ENCODE results near the gene WAPL. TPM values are rescaled to one million over a fixed set of nuclear protein-coding genes. Genes with fewer than 3 reads are reported as not detected.
"Not testable (repeated sequence)": the region's sequence is repeated elsewhere in the genome, so short reads cannot be mapped to it uniquely, and the experiment has no call there.

The WAPL gene
- total RNA-seq, 1 donor from 2014 or later, result 49.6 TPM

DNA sequence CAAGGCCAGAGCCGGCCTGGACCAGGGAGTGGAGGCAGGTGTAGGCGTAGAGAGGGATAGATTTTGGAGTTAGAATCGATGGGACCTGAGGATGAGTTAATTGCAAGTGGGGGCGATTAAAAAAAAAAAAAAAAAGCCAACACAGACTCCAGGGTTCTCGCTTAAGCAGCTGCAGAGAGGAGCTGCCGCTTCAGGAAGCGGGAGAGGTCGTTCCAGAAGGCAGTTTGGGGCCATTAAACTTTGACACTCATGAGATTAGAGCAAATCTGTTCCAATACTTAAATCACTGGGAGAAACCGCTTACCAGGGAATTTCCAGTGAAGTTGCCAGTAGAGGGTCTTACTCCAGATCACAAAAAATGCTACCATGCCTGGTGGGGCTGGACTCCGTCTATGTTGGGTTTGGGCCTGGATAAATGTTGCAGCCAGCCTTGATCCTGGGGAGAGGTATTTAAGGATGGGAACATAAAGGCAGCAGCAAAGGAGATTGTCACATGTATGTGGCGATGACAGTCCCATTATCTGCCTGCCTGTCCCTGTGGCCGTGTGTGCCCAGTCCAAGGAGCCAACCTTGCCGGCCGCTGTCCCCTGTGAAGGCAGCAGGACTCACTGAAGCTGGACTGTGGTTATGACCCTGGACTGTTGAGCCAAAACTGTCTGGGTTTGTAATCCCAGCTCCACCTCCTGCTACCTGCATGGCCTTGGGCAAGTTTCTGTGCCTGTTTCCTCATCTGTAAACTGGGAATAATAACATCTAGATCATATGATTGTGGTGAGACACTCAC lies 131.1 kb downstream of the WAPL start:
- intact Hi-C loops (cut with micrococcal nuclease), result no loop called here

DNA sequence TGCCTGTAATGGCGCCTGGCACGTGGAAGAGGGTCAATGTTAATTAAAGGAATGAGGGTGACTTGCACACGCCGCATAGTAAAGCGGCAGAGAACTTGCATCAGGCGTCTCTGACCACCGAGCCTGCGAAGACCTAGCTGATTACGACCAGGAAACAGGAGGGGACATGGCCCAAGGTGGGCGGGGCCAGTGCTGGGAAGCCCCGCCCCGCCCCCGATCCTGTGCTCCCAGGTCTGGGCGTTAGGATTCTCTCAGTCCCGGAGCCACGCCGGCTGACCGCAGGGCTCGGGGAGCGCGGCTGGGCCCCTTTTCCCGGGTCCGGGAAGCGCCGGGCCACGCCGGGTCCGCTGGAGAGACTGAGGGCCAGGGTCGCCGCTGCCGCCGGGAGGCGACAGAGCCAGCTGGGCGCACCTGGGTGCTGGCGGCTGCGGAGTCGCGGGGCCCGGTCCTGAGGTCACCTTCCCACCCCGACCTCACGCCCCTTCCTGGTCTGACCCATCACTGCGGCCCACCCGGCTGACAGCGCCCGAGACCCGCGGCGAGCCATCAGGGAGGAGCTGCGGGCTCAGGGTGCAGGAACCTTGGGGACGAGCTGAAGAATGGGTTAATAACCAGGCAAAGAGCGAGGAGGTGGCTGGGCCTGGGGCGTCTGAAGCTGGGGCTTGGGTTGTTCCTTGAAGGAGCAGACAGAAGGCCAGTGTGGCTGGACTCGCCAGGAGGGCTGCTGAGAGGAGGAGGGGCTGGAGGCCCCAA lies 132.0 kb downstream of the WAPL start:
- intact Hi-C loops (cut with micrococcal nuclease), result no loop called here

DNA sequence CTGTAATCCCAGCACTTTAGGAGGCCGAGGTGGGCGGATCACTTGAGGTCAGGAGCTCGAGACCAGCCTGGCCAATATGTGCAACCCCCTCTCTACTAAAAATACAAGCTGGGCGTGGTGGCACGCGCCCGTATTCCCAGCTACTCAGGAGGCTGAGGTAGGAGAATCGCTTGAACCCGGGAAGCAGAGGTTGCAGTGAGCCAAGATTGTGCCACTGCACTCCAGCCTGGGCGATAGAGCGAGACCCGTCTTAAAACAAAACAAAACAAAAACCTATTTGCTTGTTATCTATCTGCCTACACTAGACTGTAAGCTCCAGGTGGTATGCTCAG lies 132.5 kb downstream of the WAPL start:
- intact Hi-C loops (cut with micrococcal nuclease), result not testable (repeated sequence)

DNA sequence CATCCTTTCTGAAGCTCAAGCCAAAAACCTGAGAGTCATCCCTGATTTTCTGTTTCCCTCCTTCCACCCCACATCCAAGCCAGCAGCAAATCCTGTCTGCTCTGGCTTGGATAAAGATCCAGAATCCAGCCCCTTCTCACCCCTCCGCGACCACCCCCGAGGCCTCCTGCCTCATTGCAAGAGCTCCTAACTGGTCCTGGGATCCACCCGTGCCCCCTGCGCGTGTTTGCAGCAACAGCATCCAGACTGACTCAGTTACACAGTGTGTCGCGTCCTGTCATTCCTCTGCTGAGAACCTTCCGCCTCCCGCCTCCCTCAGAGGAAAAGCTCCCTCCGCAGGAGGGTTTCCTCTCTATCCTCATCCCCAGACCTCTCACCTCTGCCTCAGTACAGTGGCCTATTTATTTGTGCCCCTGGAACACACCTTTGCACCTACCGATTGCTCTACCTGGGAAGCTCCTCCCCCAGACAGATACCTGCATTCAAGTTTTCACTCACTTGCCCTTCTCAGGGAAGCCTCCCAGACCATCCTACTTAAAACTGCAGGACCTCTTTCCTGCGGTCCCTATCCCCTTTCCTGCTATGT lies 133.4 kb downstream of the WAPL start:
- intact Hi-C loops (cut with micrococcal nuclease), result no loop called here

DNA sequence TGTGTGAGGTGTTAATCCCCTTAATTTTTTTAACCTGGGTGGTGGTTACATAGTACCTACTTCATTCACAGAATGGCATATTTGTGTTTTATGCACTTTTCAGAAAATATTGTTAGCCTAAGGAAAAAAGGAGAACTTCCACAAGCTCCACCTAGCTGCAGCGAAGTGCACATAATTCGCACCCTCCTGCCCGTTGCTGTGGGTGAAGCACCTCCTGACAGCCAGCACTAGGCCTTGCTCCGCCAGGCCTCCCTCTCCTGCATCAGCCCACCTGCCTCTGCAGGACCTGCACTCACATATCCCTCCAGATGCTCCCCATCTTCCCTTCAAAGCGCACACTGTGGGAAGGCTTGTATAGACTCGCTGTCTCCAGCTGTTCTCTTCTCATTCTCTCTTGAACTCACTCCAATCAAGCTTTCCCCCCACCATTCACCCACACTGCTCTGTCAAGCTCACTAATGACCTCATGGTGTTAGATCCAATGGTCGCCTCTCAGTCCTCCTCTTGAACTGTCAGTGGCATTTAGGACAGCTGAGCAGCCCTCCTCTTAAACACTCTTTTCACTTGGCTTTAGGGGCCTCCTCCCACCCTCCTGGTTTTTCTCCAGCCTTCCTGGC lies 134.3 kb downstream of the WAPL start:
- intact Hi-C loops (cut with micrococcal nuclease), result no loop called here

DNA sequence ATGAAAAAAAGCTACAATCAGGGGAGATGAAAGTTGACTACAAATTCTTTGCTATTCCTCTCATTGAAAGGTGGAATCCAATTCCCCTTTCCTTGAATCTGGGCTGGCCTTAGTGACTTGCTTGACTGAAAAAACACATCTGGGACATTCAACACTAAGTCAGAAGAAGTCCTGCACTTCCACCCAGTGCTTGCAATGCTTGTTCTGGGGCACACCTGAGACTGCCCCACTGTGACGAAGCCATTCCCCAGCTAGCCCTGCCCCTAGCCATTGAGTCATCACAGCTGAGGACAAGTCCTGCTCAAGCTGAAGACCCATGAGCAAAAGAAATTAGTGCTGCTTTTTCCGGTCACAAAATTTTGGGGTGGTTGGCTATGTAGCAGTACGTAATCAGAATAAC lies 135.8 kb downstream of the WAPL start:
- intact Hi-C loops (cut with micrococcal nuclease), result no loop called here

Other genes with a start within 250 kb of the WAPL start
- gene GRID1, start 155.0 kb downstream of the WAPL start, total RNA-seq, result not detected in 2 replicates
- gene OPN4, start 132.8 kb upstream of the WAPL start, total RNA-seq, result not detected in 2 replicates
- 0.05 TPM in 1 of 2 replicates, not detected in the other for gene LDB3, start 146.7 kb upstream of the WAPL start, total RNA-seq
- gene BMPR1A, start 234.8 kb upstream of the WAPL start, total RNA-seq, result 9.6 and 10.0 TPM in 2 replicates

All from T-helper 2 cell treated with Interferon-gamma antibody and Interleukin-4, amounts not matched to agents 100 ng/mL and 5 ng/mL, for 36 hours (primary cell).